ENCODE measurements around the gene HSP90B1.

Gene HSP90B1

DNA sequence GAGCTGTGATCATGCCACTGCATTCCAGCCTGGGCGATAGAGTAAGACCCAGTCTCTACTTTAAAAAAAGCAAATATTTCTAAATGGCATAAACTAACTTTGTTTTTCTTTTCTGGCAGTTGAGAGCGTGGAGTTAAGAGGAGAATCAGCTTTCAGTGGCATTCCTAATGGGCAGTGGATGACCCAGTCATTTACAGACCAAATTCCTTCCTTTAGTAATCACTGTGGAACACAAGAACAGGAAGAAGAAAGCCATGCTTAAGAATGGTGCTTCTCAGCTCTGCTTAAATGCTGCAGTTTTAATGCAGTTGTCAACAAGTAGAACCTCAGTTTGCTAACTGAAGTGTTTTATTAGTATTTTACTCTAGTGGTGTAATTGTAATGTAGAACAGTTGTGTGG, 56.6 kb downstream of the HSP90B1 start:
- no peak for DNase-seq (ENCODE audit: low read depth)
- TF ChIP-seq, protein P1, sequence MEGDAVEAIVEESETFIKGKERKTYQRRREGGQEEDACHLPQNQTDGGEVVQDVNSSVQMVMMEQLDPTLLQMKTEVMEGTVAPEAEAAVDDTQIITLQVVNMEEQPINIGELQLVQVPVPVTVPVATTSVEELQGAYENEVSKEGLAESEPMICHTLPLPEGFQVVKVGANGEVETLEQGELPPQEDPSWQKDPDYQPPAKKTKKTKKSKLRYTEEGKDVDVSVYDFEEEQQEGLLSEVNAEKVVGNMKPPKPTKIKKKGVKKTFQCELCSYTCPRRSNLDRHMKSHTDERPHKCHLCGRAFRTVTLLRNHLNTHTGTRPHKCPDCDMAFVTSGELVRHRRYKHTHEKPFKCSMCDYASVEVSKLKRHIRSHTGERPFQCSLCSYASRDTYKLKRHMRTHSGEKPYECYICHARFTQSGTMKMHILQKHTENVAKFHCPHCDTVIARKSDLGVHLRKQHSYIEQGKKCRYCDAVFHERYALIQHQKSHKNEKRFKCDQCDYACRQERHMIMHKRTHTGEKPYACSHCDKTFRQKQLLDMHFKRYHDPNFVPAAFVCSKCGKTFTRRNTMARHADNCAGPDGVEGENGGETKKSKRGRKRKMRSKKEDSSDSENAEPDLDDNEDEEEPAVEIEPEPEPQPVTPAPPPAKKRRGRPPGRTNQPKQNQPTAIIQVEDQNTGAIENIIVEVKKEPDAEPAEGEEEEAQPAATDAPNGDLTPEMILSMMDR (IDR thresholded peaks at IDR 0.05; ENCODE audit: low read depth, low read length, missing control alignments): no peak
- H3K4me3 ChIP-seq (ENCODE audit: low read depth, low read length): no peak overlapping the region

DNA sequence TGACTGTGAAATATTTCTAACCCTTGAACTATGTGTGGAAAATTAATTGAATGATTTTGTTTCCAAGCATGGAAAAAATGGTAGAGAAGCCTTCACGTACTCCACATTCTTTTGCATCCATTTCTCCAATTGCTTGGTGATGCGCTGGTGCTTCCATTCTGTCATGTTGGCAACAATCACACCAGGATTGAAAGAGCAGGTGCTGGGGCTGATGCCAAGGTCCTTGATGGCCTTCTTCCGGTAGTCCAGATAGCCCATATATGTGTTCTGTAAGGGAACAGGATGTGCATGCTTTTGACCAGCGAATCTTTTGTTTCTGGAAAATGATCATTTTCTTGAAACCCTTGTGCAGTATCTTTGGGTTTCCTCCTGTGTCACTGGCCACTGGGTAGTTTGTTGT, 64.0 kb downstream of the HSP90B1 start:
- no peak overlapping the region for H3K4me3 ChIP-seq (ENCODE audit: low read depth, low read length)

DNA sequence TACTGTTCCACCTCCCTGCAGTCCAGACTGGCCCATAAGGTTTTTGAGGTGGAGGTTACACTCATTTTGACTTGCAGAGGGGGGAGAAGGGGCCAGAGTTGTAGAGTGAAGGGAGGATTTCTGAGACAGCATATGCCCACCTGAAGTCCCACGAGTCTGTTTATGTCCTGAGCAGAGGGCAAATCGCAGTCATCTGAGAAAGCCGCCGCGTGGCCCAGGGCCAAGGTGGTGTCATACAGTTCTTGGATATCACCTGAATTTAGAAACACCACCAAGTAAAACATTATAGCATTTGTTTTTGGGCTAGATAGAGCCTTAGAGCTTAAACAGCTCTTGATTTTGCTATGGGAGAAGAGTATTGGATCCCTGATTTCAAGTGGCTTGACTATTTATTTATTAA, 66.4 kb downstream of the HSP90B1 start:
- TF ChIP-seq, protein P1 (IDR thresholded peaks at IDR 0.05; ENCODE audit: low read depth, low read length, missing control alignments): no peak

More for the DNA sequence above, 64.0 kb downstream of the HSP90B1 start:
- TF ChIP-seq, protein P1 (IDR thresholded peaks at IDR 0.05; ENCODE audit: low read depth, low read length, missing control alignments): no peak
- DNase-seq (ENCODE audit: low read depth): no peak

DNA sequence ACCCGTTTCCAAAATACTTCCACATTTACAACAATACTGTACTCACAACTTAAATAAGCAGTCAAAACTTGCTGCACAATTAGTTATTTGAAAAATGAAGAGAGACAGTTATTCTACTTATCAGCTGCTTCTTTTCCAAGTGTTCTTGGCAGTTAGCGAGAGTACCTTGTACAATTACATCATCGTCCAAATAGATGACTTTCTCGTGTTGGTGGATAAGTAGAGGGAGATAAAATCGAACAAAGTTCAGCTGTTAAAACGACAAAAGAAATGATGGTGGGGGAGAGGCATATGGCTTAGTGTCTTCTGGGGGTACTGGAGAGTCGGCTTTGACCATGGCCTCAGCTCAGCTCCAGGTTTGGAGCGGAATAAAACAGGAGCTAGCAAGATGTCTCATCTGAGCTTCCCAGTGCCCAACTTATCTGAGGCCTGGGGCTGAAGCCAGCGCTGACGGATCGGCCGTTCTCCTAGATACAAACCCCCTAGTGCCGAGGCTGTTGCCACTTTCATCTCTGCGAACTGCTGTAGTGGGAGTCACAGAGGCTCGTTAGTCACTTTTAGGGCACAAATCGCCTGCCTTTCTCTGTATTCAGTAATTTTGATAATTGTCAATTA, 67.2 kb downstream of the HSP90B1 start:
- no peak overlapping the region for H3K4me3 ChIP-seq (ENCODE audit: low read depth, low read length)
- TF ChIP-seq, protein P1 (IDR thresholded peaks at IDR 0.05; ENCODE audit: low read depth, low read length, missing control alignments): no peak
- no peak for DNase-seq (ENCODE audit: low read depth)

More for the DNA sequence above, 66.4 kb downstream of the HSP90B1 start:
- DNase-seq (ENCODE audit: low read depth): no peak
- H3K4me3 ChIP-seq (ENCODE audit: low read depth, low read length): no peak overlapping the region

Data from GM12864 (cell line).